Spleen (tissue), 11 donors: ENCODE measurements around the gene AHNAK. TPM values are rescaled to one million over a fixed set of nuclear protein-coding genes. Genes with fewer than 3 reads are reported as not detected.

Experiments
- DNase-seq: peaks from one replicate; pipeline ENCODE4 v3.0.0-alpha.2; 2020
- H3K27ac ChIP-seq, 8 donors: fragments of 200-600 bp; sonication (generic) in 7 of 8; 1 replicate in 4 of 8; 2 replicates in 4 of 8; pipeline versions ENCODE4 v1.5.0 to v1.8.0; 2016 to 2021; ENCODE audit warnings: inconsistent platforms in 4 of 8, mild to moderate bottlenecking in 4 of 8, moderate library complexity in 1 of 8
- H3K27me3 ChIP-seq, 7 donors: fragments of 200-600 bp; sonication (generic) in 6 of 7; replicated peaks in 1 of 7; 1 replicate in 4 of 7; 2 replicates in 3 of 7; pipeline versions ENCODE4 v1.5.0 to v1.8.0; 2016 to 2021; ENCODE audit warnings: inconsistent platforms in 3 of 7, mild to moderate bottlenecking in 1 of 7
- H3K36me3 ChIP-seq, 6 donors: fragments of 200-600 bp; sonication (generic) in 5 of 6; 1 replicate in 4 of 6; 2 replicates in 2 of 6; pipeline versions ENCODE4 v1.5.0 to v1.8.0; 2016 to 2021; ENCODE audit warnings: inconsistent platforms in 2 of 6
- H3K4me1 ChIP-seq, 6 donors: fragments of 200-600 bp; sonication (generic) in 5 of 6; 1 replicate in 3 of 6; 2 replicates in 3 of 6; pipeline versions ENCODE4 v1.5.0 to v1.8.0; 2016 to 2021; ENCODE audit warnings: inconsistent platforms in 3 of 6
- H3K4me3 ChIP-seq, 8 donors: fragments of 200-600 bp; sonication (generic) in 7 of 8; 1 replicate in 4 of 8; 2 replicates in 4 of 8; pipeline versions ENCODE4 v1.5.0 to v1.8.0; 2016 to 2021; ENCODE audit warnings: inconsistent platforms in 4 of 8, mild to moderate bottlenecking in 4 of 8, moderate library complexity in 2 of 8
- H3K9me3 ChIP-seq, 8 donors: fragments of 200-600 bp; sonication (generic) in 7 of 8; 1 replicate in 4 of 8; 2 replicates in 4 of 8; pipeline versions ENCODE4 v1.5.0 to v1.8.0; 2016 to 2021; ENCODE audit warnings: inconsistent platforms in 4 of 8
- POLR2A ChIP-seq, 3 donors: fragments of 450-650 bp; IDR thresholded peaks; one replicate each; pipeline ENCODE4 v1.5.1; 2017; ENCODE audit warnings: antibody characterized with exemption in 3 of 3, mild to moderate bottlenecking in 1 of 3
- POLR2AphosphoS5 ChIP-seq, 3 donors: sonication (generic); formaldehyde crosslinking; IDR thresholded peaks; one replicate each; pipeline ENCODE4 v1.5.1; 2017; ENCODE audit warnings: antibody characterized with exemption in 3 of 3
- WGBS, 5 donors: extraction: QIAGEN DNeasy Blood & Tissue Kit in 3 of 5; methylation state at CpG; one replicate each; pipeline versions ENCODE4 v1.1.5 to v1.1.7; 2013 to 2018; 5-methylcytosine and 5-hydroxymethylcytosine counted together
- intact Hi-C: fragments of 100-400 bp; cut with DNase I; formaldehyde crosslinking; loops from one replicate; pipeline ENCODE4 v1.15.0; 2023; ENCODE audit warnings: low total_unique reads
- polyA plus RNA-seq, 3 donors: library from polyadenylated mRNA; stranded (reverse); fragments of 200-250 nt; gene quantifications; one replicate each; pipeline ENCODE4 v1.2.1, GENCODE V29; 2013
- total RNA-seq, 7 donors: library from RNA; depleted of rRNA in 3 of 7; stranded (reverse); fragments of >200 nt in 3 of 7; fragmentation: NEBNext Ultra II Directional in 4 of 7; extraction: Animal tissue kit (Norgen Biotek cat#: 25700) in 4 of 7; gene quantifications; one replicate each; pipeline versions ENCODE4 v1.1.0 to v1.2.1, GENCODE V29; 2016 to 2021
- TF ChIP-seq, protein P1 (sequence below), 11 experiments: fragments of 200-600 bp in 7 of 11; fragments of 450-650 bp in 4 of 11; sonication (generic) in 4 of 11; IDR thresholded peaks in 8 of 11; conservative IDR thresholded peaks in 3 of 11; 1 replicate in 7 of 11; 2 replicates in 4 of 11; pipeline versions ENCODE4 v1.4.0 to v1.8.0; 2016 to 2021; ENCODE audit warnings: antibody characterized with exemption in 11 of 11, inconsistent platforms in 4 of 11, mild to moderate bottlenecking in 1 of 11
- donor health status: healthy with polysubstance abuse.
- donor health status: DM: no; HTN: no; CAD: no; lungs with moderate emphysema.
- donor health status: DM: no; HTN: no; CAD: no.
- donor health status: Bipolar disorder and iron deficiency.
- donor health status: healthy.
- donor health status: DM: no; HTN: no; CAD: no.
- donor health status: DM: yes; HTN: yes; CAD: no.

AHNAK gene
- total and polyA plus RNA-seq, 10 donors: 11.8 to 370 (median 259) TPM

- H3K27me3 ChIP-seq: no peaks in the 10 kb centered on the region
- peak overlapping the region in 3 of 8 donors; percentile 31 to 44 (median 31) for H3K27ac ChIP-seq
These were observed 113.3 kb downstream of the AHNAK start for GRCh38 chr11:62433141-62433903.

GRCh38 chr11:62432695-62433094, 113.9 kb downstream of the AHNAK start:
- Histone ChIP-seq H3K9me3 (no peaks in the 10 kb centered on the region), H3K36me3 (no peaks in the 10 kb centered on the region), H3K27ac (peak overlapping the region in 1 of 8 donors; percentile 31), H3K4me1 (peaks cover 4 to 80% (median 34%) of the 10 kb centered on the region in 6 donors), H3K27me3 (no peaks in the 10 kb centered on the region), H3K4me3 (no peak overlapping the region)
- intact Hi-C loops: no loop called here
- WGBS, 5 donors: 66 to 86% (median 78%) methylated on average over 9 of the region's 9 CpGs
- TF ChIP-seq POLR2A (IDR thresholded peaks at IDR 0.05): no peak
- TF ChIP-seq POLR2AphosphoS5 (IDR thresholded peaks at IDR 0.05): no peak
- TF ChIP-seq, protein P1, sequence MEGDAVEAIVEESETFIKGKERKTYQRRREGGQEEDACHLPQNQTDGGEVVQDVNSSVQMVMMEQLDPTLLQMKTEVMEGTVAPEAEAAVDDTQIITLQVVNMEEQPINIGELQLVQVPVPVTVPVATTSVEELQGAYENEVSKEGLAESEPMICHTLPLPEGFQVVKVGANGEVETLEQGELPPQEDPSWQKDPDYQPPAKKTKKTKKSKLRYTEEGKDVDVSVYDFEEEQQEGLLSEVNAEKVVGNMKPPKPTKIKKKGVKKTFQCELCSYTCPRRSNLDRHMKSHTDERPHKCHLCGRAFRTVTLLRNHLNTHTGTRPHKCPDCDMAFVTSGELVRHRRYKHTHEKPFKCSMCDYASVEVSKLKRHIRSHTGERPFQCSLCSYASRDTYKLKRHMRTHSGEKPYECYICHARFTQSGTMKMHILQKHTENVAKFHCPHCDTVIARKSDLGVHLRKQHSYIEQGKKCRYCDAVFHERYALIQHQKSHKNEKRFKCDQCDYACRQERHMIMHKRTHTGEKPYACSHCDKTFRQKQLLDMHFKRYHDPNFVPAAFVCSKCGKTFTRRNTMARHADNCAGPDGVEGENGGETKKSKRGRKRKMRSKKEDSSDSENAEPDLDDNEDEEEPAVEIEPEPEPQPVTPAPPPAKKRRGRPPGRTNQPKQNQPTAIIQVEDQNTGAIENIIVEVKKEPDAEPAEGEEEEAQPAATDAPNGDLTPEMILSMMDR (IDR thresholded peaks at IDR 0.05 in 8 of 11, conservative IDR thresholded peaks at IDR 0.05 in 3 of 11): no peak
- DNase-seq: no peak

More at GRCh38 chr11:62433141-62433903, 113.3 kb downstream of the AHNAK start:
- no peaks in the 10 kb centered on the region for H3K9me3 ChIP-seq
- TF ChIP-seq POLR2AphosphoS5 (IDR thresholded peaks at IDR 0.05) (no peak), POLR2A (IDR thresholded peaks at IDR 0.05) (no peak)
- TF ChIP-seq, protein P1 (IDR thresholded peaks at IDR 0.05 in 8 of 11, conservative IDR thresholded peaks at IDR 0.05 in 3 of 11): no peak
- H3K4me1 ChIP-seq: peaks cover 4 to 76% (median 34%) of the 10 kb centered on the region in 6 donors
- no peaks in the 10 kb centered on the region for H3K36me3 ChIP-seq
- no peak overlapping the region for H3K4me3 ChIP-seq
- intact Hi-C loops: no loop called here
- no peak for DNase-seq
- WGBS, 5 donors: 35 to 48% (median 40%) methylated on average over 16 of the region's 16 CpGs

DNA sequence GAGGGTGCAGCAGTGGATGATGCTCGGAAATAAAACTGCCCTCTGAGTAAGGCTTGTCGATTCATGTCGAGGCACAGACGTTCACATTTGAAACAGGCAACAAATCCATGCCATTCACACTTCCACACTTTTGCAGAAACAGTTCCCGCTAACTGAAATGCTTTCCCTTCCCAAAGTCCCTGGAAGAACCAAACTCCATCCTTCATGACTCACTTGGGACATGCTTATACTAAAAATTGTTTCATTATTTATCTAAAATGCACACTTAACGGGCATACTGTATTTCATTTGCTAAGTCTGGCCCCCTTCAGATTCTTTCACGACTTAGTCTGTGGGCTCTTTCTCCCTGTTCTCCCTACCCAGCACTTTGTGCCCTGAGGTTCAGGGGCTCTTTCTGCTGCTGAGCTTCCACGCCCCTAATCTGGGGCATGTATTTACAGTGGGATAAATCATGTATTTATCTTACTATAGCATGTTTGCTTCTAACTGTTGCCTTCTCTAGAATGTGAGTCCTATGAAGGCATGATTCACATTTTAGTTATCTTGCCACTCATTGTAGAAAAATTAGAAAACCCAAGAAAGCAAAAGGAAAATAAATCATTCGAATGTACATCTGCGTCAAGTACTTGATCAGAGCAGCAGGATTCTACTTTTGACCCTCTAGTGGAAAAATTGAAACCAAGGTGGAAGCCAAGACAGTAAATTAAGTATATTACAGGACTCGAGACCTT, 115.3 kb downstream of the AHNAK start:
- WGBS, 5 donors: 75 to 81% (median 80%) methylated on average over 10 to 11 of the region's 11 CpGs
- Histone ChIP-seq H3K27me3 (no peaks in the 10 kb centered on the region), H3K4me3 (no peak overlapping the region), H3K27ac (no peak overlapping the region), H3K36me3 (no peaks in the 10 kb centered on the region), H3K9me3 (no peaks in the 10 kb centered on the region), H3K4me1 (peaks cover 4 to 92% (median 38%) of the 10 kb centered on the region in 6 donors)
- intact Hi-C loops: no loop called here
- TF ChIP-seq POLR2AphosphoS5 (IDR thresholded peaks at IDR 0.05): no peak
- no peak for TF ChIP-seq POLR2A (IDR thresholded peaks at IDR 0.05)
- TF ChIP-seq, protein P1 (IDR thresholded peaks at IDR 0.05 in 8 of 11, conservative IDR thresholded peaks at IDR 0.05 in 3 of 11): no peak
- DNase-seq: no peak

GRCh38 chr11:62430425-62430824, 116.2 kb downstream of the AHNAK start:
- DNase-seq: no peak
- TF ChIP-seq, protein P1 (IDR thresholded peaks at IDR 0.05 in 8 of 11, conservative IDR thresholded peaks at IDR 0.05 in 3 of 11): no peak
- TF ChIP-seq POLR2A (IDR thresholded peaks at IDR 0.05) (no peak), POLR2AphosphoS5 (IDR thresholded peaks at IDR 0.05) (no peak)
- Histone ChIP-seq H3K9me3 (no peaks in the 10 kb centered on the region), H3K27ac (no peak overlapping the region), H3K36me3 (no peaks in the 10 kb centered on the region), H3K27me3 (no peaks in the 10 kb centered on the region), H3K4me3 (no peak overlapping the region), H3K4me1 (peaks cover under 1 to 86% (median 30%) of the 10 kb centered on the region in 6 donors)
- 81 to 92% (median 86%) methylated on average over 3 of the region's 3 CpGs for WGBS, 5 donors
- intact Hi-C loops: no loop called here
